ENCODE data around the gene HSPA2.

Gene HSPA2

DNA sequence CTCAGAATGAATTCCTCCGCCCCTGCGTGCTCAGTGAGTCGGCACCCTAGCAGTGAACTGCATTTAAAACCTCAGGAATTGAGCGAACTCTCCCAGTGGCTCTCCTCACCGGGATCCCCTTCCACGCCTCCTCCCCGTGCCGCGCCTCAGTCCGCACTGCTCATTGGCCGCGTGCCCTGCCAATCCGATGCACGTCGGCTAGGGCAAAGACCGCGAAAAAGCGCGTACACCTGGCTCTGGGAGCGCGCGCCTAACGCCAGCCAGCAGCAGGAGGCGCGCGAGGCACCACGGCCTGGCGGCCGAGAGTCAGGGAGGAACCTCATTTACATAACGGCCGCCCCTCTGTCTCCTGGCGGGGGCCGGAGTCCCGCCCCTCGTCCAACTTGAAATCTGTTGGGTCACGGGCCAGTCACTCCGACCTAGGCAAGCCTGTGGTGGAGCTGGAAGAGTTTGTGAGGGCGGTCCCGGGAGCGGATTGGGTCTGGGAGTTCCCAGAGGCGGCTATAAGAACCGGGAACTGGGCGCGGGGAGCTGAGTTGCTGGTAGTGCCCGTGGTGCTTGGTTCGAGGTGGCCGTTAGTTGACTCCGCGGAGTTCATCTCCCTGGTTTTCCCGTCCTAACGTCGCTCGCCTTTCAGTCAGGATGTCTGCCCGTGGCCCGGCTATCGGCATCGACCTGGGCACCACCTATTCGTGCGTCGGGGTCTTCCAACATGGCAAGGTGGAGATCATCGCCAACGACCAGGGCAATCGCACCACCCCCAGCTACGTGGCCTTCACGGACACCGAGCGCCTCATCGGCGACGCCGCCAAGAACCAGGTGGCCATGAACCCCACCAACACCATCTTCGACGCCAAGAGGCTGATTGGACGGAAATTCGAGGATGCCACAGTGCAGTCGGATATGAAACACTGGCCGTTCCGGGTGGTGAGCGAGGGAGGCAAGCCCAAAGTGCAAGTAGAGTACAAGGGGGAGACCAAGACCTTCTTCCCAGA lies at the start of gene HSPA2:
TSS of gene HSPA2 (plus strand) at position 534 of the 995 bp plus-strand sequence. CDS start at position 643, 109 bp downstream.
- peak within 1 kb of the TSS; percentile 60 for H3K27ac ChIP-seq (ENCODE audit: low read length)
- H3K27me3 ChIP-seq (ENCODE audit: low read depth, low read length), result peaks cover 13% of the 10 kb centered on the region
- H3K4me3 ChIP-seq (ENCODE audit: low read depth in 1 of 2, low read length in 2 of 2), result peak within 1 kb of the TSS; percentile 65 to 79
- peaks cover 0 to 11% of the 10 kb centered on the region in 2 donors for H3K4me1 ChIP-seq (ENCODE audit: control insufficient read depth in 1 of 2, insufficient read depth in 2 of 2, low read length in 2 of 2)
- H3K9me3 ChIP-seq (ENCODE audit: control insufficient read depth in 1 of 2, low read length in 2 of 2), result no peaks in the 10 kb centered on the region
- no peaks in the 10 kb centered on the region for H3K36me3 ChIP-seq (ENCODE audit: control insufficient read depth in 1 of 2, insufficient read depth in 2 of 2, low read length in 2 of 2)

- no peaks in the 10 kb centered on the region for H3K9me3 ChIP-seq (ENCODE audit: control insufficient read depth in 1 of 2, low read length in 2 of 2)
Observed at GRCh38 chr14:64491637-64492036, 48.9 kb upstream of the HSPA2 start.

GRCh38 chr14:64493455-64493854 lies 47.1 kb upstream of the HSPA2 start:
- no peaks in the 10 kb centered on the region for H3K9me3 ChIP-seq (ENCODE audit: control insufficient read depth in 1 of 2, low read length in 2 of 2)
- H3K27me3 ChIP-seq (ENCODE audit: low read depth, low read length), result no peaks in the 10 kb centered on the region
- no peak overlapping the region for H3K27ac ChIP-seq (ENCODE audit: low read length)

More at GRCh38 chr14:64491637-64492036, 48.9 kb upstream of the HSPA2 start:
- no peak overlapping the region for H3K27ac ChIP-seq (ENCODE audit: low read length)
- no peaks in the 10 kb centered on the region for H3K4me1 ChIP-seq (ENCODE audit: control insufficient read depth in 1 of 2, insufficient read depth in 2 of 2, low read length in 2 of 2)
- H3K4me3 ChIP-seq (ENCODE audit: low read depth in 1 of 2, low read length in 2 of 2), result no peak overlapping the region
- peaks cover 13 to 25% of the 10 kb centered on the region in 2 donors for H3K36me3 ChIP-seq (ENCODE audit: control insufficient read depth in 1 of 2, insufficient read depth in 2 of 2, low read length in 2 of 2)
- H3K27me3 ChIP-seq (ENCODE audit: low read depth, low read length), result no peaks in the 10 kb centered on the region

GRCh38 chr14:64495252-64495651 lies 45.3 kb upstream of the HSPA2 start:
- Histone ChIP-seq H3K4me3 (ENCODE audit: low read depth in 1 of 2, low read length in 2 of 2) (no peak overlapping the region), H3K27me3 (ENCODE audit: low read depth, low read length) (no peaks in the 10 kb centered on the region), H3K9me3 (ENCODE audit: control insufficient read depth in 1 of 2, low read length in 2 of 2) (no peaks in the 10 kb centered on the region), H3K27ac (ENCODE audit: low read length) (no peak overlapping the region), H3K36me3 (ENCODE audit: control insufficient read depth in 1 of 2, insufficient read depth in 2 of 2, low read length in 2 of 2) (peaks cover 0 to 7% of the 10 kb centered on the region in 2 donors), H3K4me1 (ENCODE audit: control insufficient read depth in 1 of 2, insufficient read depth in 2 of 2, low read length in 2 of 2) (no peaks in the 10 kb centered on the region)

More at GRCh38 chr14:64493455-64493854, 47.1 kb upstream of the HSPA2 start:
- no peaks in the 10 kb centered on the region for H3K4me1 ChIP-seq (ENCODE audit: control insufficient read depth in 1 of 2, insufficient read depth in 2 of 2, low read length in 2 of 2)
- peaks cover 0 to 8% of the 10 kb centered on the region in 2 donors for H3K36me3 ChIP-seq (ENCODE audit: control insufficient read depth in 1 of 2, insufficient read depth in 2 of 2, low read length in 2 of 2)
- H3K4me3 ChIP-seq (ENCODE audit: low read depth in 1 of 2, low read length in 2 of 2), result no peak overlapping the region

GRCh38 chr14:64496764-64497163 lies 43.8 kb upstream of the HSPA2 start:
- no peak overlapping the region for H3K27ac ChIP-seq (ENCODE audit: low read length)
- peaks cover 6 to 7% of the 10 kb centered on the region in 2 donors for H3K4me1 ChIP-seq (ENCODE audit: control insufficient read depth in 1 of 2, insufficient read depth in 2 of 2, low read length in 2 of 2)
- no peaks in the 10 kb centered on the region for H3K36me3 ChIP-seq (ENCODE audit: control insufficient read depth in 1 of 2, insufficient read depth in 2 of 2, low read length in 2 of 2)
- no peaks in the 10 kb centered on the region for H3K9me3 ChIP-seq (ENCODE audit: control insufficient read depth in 1 of 2, low read length in 2 of 2)
- no peaks in the 10 kb centered on the region for H3K27me3 ChIP-seq (ENCODE audit: low read depth, low read length)
- no peak overlapping the region for H3K4me3 ChIP-seq (ENCODE audit: low read depth in 1 of 2, low read length in 2 of 2)

GRCh38 chr14:64500088-64500487 lies 40.5 kb upstream of the HSPA2 start:
- H3K4me3 ChIP-seq (ENCODE audit: low read depth in 1 of 2, low read length in 2 of 2), result no peak overlapping the region
- no peaks in the 10 kb centered on the region for H3K27me3 ChIP-seq (ENCODE audit: low read depth, low read length)
- H3K9me3 ChIP-seq (ENCODE audit: control insufficient read depth in 1 of 2, low read length in 2 of 2), result no peaks in the 10 kb centered on the region
- H3K27ac ChIP-seq (ENCODE audit: low read length), result no peak overlapping the region
- H3K4me1 ChIP-seq (ENCODE audit: control insufficient read depth in 1 of 2, insufficient read depth in 2 of 2, low read length in 2 of 2), result peaks cover 15 to 18% of the 10 kb centered on the region in 2 donors
- H3K36me3 ChIP-seq (ENCODE audit: control insufficient read depth in 1 of 2, insufficient read depth in 2 of 2, low read length in 2 of 2), result peaks cover 0 to 8% of the 10 kb centered on the region in 2 donors

DNA sequence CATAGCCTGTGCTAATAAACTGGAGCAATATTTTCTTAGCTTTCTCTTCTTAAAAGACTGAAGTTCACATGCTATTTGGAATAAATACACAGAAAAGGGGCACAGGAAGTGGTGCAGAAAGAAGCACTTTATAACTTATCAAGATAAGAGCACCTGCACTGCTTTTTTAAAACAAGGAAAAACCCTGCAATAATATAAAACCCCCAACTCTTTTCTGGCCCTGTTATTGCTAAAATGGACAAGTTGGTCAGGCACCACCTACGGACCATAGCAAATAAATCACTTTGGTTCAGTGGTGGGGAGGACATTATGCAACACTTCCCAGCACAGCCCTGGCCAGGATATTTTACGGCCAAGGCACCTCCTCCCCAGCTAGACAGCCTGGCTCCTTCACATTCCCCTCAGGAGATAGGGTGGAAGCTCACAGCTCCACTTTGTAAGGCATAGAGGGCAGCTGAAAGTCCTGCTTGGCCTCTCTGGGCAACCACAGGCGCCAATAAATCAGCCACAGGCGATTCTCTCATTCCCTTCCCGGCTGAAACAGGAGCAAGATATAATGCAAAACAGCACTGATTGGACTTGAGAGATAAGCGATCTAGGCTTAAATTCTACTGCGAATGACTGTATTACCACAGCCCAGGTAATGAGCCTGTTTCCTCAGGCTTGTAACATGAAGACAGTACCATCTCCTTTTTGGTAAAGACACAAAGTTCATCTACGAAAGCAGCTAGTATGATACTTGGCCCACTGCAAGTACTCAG lies 39.0 kb upstream of the HSPA2 start:
- Histone ChIP-seq H3K4me3 (ENCODE audit: low read depth in 1 of 2, low read length in 2 of 2) (peak overlapping the region; percentile 81 to 90), H3K36me3 (ENCODE audit: control insufficient read depth in 1 of 2, insufficient read depth in 2 of 2, low read length in 2 of 2) (peaks cover 0 to 8% of the 10 kb centered on the region in 2 donors), H3K4me1 (ENCODE audit: control insufficient read depth in 1 of 2, insufficient read depth in 2 of 2, low read length in 2 of 2) (peaks cover 17 to 25% of the 10 kb centered on the region in 2 donors), H3K9me3 (ENCODE audit: control insufficient read depth in 1 of 2, low read length in 2 of 2) (no peaks in the 10 kb centered on the region), H3K27ac (ENCODE audit: low read length) (peak overlapping the region; percentile 93), H3K27me3 (ENCODE audit: low read depth, low read length) (no peaks in the 10 kb centered on the region)

- Histone ChIP-seq H3K36me3 (ENCODE audit: control insufficient read depth in 1 of 2, insufficient read depth in 2 of 2, low read length in 2 of 2) (peaks cover 0 to 8% of the 10 kb centered on the region in 2 donors), H3K27ac (ENCODE audit: low read length) (peak overlapping the region; percentile 93), H3K4me3 (ENCODE audit: low read depth in 1 of 2, low read length in 2 of 2) (peak overlapping the region; percentile 81 to 90), H3K4me1 (ENCODE audit: control insufficient read depth in 1 of 2, insufficient read depth in 2 of 2, low read length in 2 of 2) (peaks cover 25 to 34% of the 10 kb centered on the region in 2 donors), H3K9me3 (ENCODE audit: control insufficient read depth in 1 of 2, low read length in 2 of 2) (no peaks in the 10 kb centered on the region), H3K27me3 (ENCODE audit: low read depth, low read length) (no peaks in the 10 kb centered on the region)
Observed at GRCh38 chr14:64502456-64502855, 38.1 kb upstream of the HSPA2 start.

DNA sequence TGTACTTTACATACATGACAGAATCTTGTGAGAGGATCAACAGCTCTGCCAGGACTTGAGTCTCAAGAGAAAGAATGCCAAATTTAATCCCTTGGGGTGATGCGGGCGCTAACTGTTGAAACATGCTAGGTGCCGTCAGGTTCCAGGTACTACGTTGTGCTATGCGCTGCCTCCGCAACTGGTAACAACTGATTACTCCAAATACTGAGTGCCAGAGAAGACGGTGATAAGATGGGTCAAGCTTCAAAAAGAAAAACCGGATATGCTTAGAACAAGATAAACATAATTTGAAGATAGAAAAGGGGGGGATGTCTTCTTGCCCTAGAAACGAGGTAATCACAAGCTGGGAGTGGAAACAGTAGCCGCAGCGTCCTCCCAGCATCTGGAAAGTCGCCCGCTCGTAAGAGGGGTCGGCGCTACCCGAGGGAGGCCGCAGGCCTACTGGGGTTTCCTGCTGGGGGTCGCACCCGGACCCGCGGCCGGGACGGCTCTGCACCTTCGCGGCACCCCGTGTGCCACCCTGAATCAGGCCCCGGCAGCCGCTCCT lies 37.6 kb upstream of the HSPA2 start:
- Histone ChIP-seq H3K36me3 (ENCODE audit: control insufficient read depth in 1 of 2, insufficient read depth in 2 of 2, low read length in 2 of 2) (peaks cover 0 to 8% of the 10 kb centered on the region in 2 donors), H3K27me3 (ENCODE audit: low read depth, low read length) (no peaks in the 10 kb centered on the region), H3K9me3 (ENCODE audit: control insufficient read depth in 1 of 2, low read length in 2 of 2) (no peaks in the 10 kb centered on the region), H3K4me1 (ENCODE audit: control insufficient read depth in 1 of 2, insufficient read depth in 2 of 2, low read length in 2 of 2) (peaks cover 28 to 34% of the 10 kb centered on the region in 2 donors), H3K4me3 (ENCODE audit: low read depth in 1 of 2, low read length in 2 of 2) (peak overlapping the region; percentile 81 to 90), H3K27ac (ENCODE audit: low read length) (peak overlapping the region; percentile 93)

DNA sequence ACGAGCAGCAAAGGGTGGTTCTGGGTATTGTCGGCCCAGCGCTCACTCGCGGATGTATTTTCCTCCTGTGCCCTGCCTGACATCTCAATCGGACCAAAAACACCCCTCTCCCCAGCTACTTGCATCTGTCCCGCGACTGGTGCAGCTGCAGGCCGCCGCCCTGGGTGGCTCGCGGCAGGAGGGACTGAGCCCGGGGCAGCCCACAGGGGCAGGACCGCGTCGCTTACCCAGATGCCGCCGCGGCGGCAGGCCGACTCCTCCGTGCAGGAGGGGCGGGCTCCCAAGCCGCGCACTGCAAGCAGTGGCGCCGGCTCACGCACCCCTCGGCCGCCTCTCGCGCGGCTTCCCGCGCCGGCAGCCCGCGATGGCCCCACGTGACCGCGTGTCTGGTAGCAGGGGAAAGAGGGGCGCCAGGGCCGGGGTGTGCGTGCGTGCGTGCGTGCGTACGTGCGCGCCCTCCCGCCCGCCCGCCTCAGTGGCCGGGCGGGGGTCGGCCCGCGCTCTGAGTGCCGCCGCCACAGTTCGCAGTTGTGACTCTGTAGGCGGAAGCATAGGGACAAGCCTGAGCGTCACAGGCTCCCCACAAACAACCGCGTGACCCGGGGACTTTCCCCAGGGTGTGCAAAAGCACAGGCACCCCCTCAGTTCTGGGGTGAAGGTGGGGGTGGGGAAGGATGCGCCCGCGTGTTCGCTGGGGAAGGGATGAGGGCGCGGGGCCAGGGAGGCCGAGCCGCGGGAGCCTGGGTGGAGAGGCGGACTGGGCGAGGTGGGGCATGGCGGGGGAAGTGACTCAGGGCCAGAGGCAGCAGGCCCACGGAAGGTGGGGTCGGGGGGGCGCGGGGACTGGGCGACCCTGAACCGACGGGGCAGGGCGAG lies 36.9 kb upstream of the HSPA2 start, which contains the start of gene ZBTB25:
TSS of gene ZBTB25 (minus strand) at position 405 of the 876 bp plus-strand sequence. CDS start 13,305 bp downstream, outside the sequence.
- Histone ChIP-seq H3K27ac (ENCODE audit: low read length) (peak within 1 kb of the TSS; percentile 93), H3K9me3 (ENCODE audit: control insufficient read depth in 1 of 2, low read length in 2 of 2) (no peaks in the 10 kb centered on the region), H3K36me3 (ENCODE audit: control insufficient read depth in 1 of 2, insufficient read depth in 2 of 2, low read length in 2 of 2) (peaks cover 0 to 8% of the 10 kb centered on the region in 2 donors), H3K4me1 (ENCODE audit: control insufficient read depth in 1 of 2, insufficient read depth in 2 of 2, low read length in 2 of 2) (peaks cover 28 to 34% of the 10 kb centered on the region in 2 donors), H3K27me3 (ENCODE audit: low read depth, low read length) (no peaks in the 10 kb centered on the region), H3K4me3 (ENCODE audit: low read depth in 1 of 2, low read length in 2 of 2) (peak within 1 kb of the TSS; percentile 90 to 97)
